Measurements from ENCODE around the gene GAPDH.
A peak's percentile ranks its signal among the peaks of the same experiment; 100 is the strongest.
"Not testable (repeated sequence)": the region's sequence is repeated elsewhere in the genome, so short reads cannot be mapped to it uniquely, and the experiment has no call there.

The GAPDH gene

GRCh38 chr12:6533923-6534694 is at the start of gene GAPDH:
TSS of gene GAPDH (plus strand) at chr12:6534517. CDS start at chr12:6534833, 316 bp downstream.
- peak; percentile 72 to 81 for DNase-seq (ENCODE audit: low read depth in 1 of 2, low spot score in 1 of 2)

- no peak for DNase-seq (ENCODE audit: low read depth in 1 of 2, low spot score in 1 of 2)
These were observed 46.1 kb upstream of the GAPDH start for GRCh38 chr12:6488240-6488639.

GRCh38 chr12:6489449-6489848 is 44.9 kb upstream of the GAPDH start:
- no peak for DNase-seq (ENCODE audit: low read depth in 1 of 2, low spot score in 1 of 2)

GRCh38 chr12:6490673-6491072 is 43.6 kb upstream of the GAPDH start:
- not testable (repeated sequence) for DNase-seq (ENCODE audit: low read depth in 1 of 2, low spot score in 1 of 2)

- DNase-seq (ENCODE audit: low read depth in 1 of 2, low spot score in 1 of 2): peak; percentile 95 to 98
These were observed 41.4 kb upstream of the GAPDH start, which contains the start of gene MRPL51 for GRCh38 chr12:6492838-6493496. TSS of gene MRPL51 (minus strand) at chr12:6493262. CDS start at chr12:6493136, 126 bp downstream.

- DNase-seq (ENCODE audit: low read depth in 1 of 2, low spot score in 1 of 2): peak; percentile 85 to 90
These were observed 40.6 kb upstream of the GAPDH start, which contains the start of gene NCAPD2 for GRCh38 chr12:6493497-6494257. TSS of gene NCAPD2 (plus strand) at chr12:6494102. CDS start at chr12:6495099, 997 bp downstream.

- DNase-seq (ENCODE audit: low read depth in 1 of 2, low spot score in 1 of 2): no peak
These were observed 40.0 kb upstream of the GAPDH start for GRCh38 chr12:6494258-6494743.

- no peak for DNase-seq (ENCODE audit: low read depth in 1 of 2, low spot score in 1 of 2)
These were observed 39.3 kb upstream of the GAPDH start for GRCh38 chr12:6494968-6495367.

- DNase-seq (ENCODE audit: low read depth in 1 of 2, low spot score in 1 of 2): not testable (repeated sequence)
These were observed 37.0 kb upstream of the GAPDH start for GRCh38 chr12:6497291-6497690.

GRCh38 chr12:6500466-6500865 is 33.9 kb upstream of the GAPDH start:
- DNase-seq (ENCODE audit: low read depth in 1 of 2, low spot score in 1 of 2): no peak

GRCh38 chr12:6507102-6507998 is 27.0 kb upstream of the GAPDH start:
- no peak for DNase-seq (ENCODE audit: low read depth in 1 of 2, low spot score in 1 of 2)

- DNase-seq (ENCODE audit: low read depth in 1 of 2, low spot score in 1 of 2): no peak
These were observed 26.2 kb upstream of the GAPDH start for GRCh38 chr12:6508087-6508486.

- DNase-seq (ENCODE audit: low read depth in 1 of 2, low spot score in 1 of 2): no peak
These were observed 14.1 kb upstream of the GAPDH start for GRCh38 chr12:6520186-6520585.

GRCh38 chr12:6522193-6522592 is 12.1 kb upstream of the GAPDH start:
- no peak for DNase-seq (ENCODE audit: low read depth in 1 of 2, low spot score in 1 of 2)

GRCh38 chr12:6523708-6524107 is 10.6 kb upstream of the GAPDH start:
- no peak for DNase-seq (ENCODE audit: low read depth in 1 of 2, low spot score in 1 of 2)

GRCh38 chr12:6524648-6525047 is 9.7 kb upstream of the GAPDH start:
- no peak for DNase-seq (ENCODE audit: low read depth in 1 of 2, low spot score in 1 of 2)

GRCh38 chr12:6526201-6526600 is 8.1 kb upstream of the GAPDH start:
- no peak for DNase-seq (ENCODE audit: low read depth in 1 of 2, low spot score in 1 of 2)

GRCh38 chr12:6526766-6527525 is 7.4 kb upstream of the GAPDH start:
- DNase-seq (ENCODE audit: low read depth in 1 of 2, low spot score in 1 of 2): no peak

GRCh38 chr12:6527711-6528110 is 6.6 kb upstream of the GAPDH start:
- no peak for DNase-seq (ENCODE audit: low read depth in 1 of 2, low spot score in 1 of 2)

All from stimulated activated CD4-positive, alpha-beta T cell treated with anti-CD3 and anti-CD28 coated beads, Interleukin-15, amount 100 ng/mL, for 1 hour (primary cell).